Measurements from ENCODE around the gene ANKRD28.

- no peak for TF ChIP-seq POLR2A (IDR thresholded peaks at IDR 0.05)
- TF ChIP-seq, protein P1, sequence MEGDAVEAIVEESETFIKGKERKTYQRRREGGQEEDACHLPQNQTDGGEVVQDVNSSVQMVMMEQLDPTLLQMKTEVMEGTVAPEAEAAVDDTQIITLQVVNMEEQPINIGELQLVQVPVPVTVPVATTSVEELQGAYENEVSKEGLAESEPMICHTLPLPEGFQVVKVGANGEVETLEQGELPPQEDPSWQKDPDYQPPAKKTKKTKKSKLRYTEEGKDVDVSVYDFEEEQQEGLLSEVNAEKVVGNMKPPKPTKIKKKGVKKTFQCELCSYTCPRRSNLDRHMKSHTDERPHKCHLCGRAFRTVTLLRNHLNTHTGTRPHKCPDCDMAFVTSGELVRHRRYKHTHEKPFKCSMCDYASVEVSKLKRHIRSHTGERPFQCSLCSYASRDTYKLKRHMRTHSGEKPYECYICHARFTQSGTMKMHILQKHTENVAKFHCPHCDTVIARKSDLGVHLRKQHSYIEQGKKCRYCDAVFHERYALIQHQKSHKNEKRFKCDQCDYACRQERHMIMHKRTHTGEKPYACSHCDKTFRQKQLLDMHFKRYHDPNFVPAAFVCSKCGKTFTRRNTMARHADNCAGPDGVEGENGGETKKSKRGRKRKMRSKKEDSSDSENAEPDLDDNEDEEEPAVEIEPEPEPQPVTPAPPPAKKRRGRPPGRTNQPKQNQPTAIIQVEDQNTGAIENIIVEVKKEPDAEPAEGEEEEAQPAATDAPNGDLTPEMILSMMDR (IDR thresholded peaks at IDR 0.05) = no peak
These were observed 151.9 kb downstream of the ANKRD28 start for GRCh38 chr3:15645740-15646501.
